Progenitor cell of endocrine pancreas (in vitro differentiated cells): Measurements from ENCODE around the gene NR5A2. TPM values are rescaled to one million over a fixed set of nuclear protein-coding genes. Genes with fewer than 3 reads are reported as not detected.

Source experiments
- DNase-seq: peaks from one replicate; pipeline ENCODE4 v3.0.0; 2021; ENCODE audit warnings: low spot score; ENCODE audit not compliant: unreplicated experiment
- H3K27ac Mint-ChIP-seq: 2 replicates; pipeline ENCODE4 v1.8.0; 2021; ENCODE audit warnings: mild to moderate bottlenecking, moderate library complexity, mixed read lengths
- H3K27me3 Mint-ChIP-seq: 2 replicates; pipeline ENCODE4 v1.8.0; 2021; ENCODE audit warnings: mixed read lengths
- H3K36me3 Mint-ChIP-seq: 2 replicates; pipeline ENCODE4 v1.8.0; 2022; ENCODE audit warnings: mixed read lengths; ENCODE audit not compliant: insufficient read depth
- H3K4me1 Mint-ChIP-seq: 2 replicates; pipeline ENCODE4 v1.8.0; 2021; ENCODE audit warnings: low read depth, mixed read lengths
- H3K4me3 Mint-ChIP-seq: 2 replicates; pipeline ENCODE4 v1.8.0; 2021; ENCODE audit warnings: low read depth, mild to moderate bottlenecking, moderate library complexity, mixed read lengths
- H3K9me3 Mint-ChIP-seq: 2 replicates; pipeline ENCODE4 v1.8.0; 2021; ENCODE audit warnings: low read depth, mixed read lengths
- CTCF ChIP-seq: fragments of 200-600 bp; sonication (generic); IDR thresholded peaks from one replicate; pipeline ENCODE4 v1.5.0; 2021; ENCODE audit warnings: antibody characterized with exemption, mild to moderate bottlenecking; ENCODE audit not compliant: unreplicated experiment
- total RNA-seq: library from RNA; stranded (reverse); gene quantifications from 2 replicates; pipeline ENCODE4 v1.2.1, GENCODE V29; 2021

Gene NR5A2
- total RNA-seq, 1 donor from 2014 or later = 23.2 TPM

GRCh38 chr1:200224315-200224714, 196.8 kb downstream of the NR5A2 start:
- Mint-ChIP-seq H3K27me3 (peaks cover 35% of the 10 kb centered on the region), H3K4me3 (no peak overlapping the region), H3K9me3 (peaks cover 4% of the 10 kb centered on the region), H3K4me1 (no peaks in the 10 kb centered on the region), H3K36me3 (no peaks in the 10 kb centered on the region), H3K27ac (no peak overlapping the region)
- no peak for DNase-seq
- TF ChIP-seq CTCF = no peak

- Mint-ChIP-seq H3K4me1 (no peaks in the 10 kb centered on the region), H3K4me3 (no peak overlapping the region), H3K36me3 (no peaks in the 10 kb centered on the region), H3K9me3 (peaks cover 4% of the 10 kb centered on the region), H3K27me3 (peaks cover 35% of the 10 kb centered on the region), H3K27ac (no peak overlapping the region)
- no peak for TF ChIP-seq CTCF
- DNase-seq = no peak
Observed at GRCh38 chr1:200226268-200226968, 198.9 kb downstream of the NR5A2 start.

GRCh38 chr1:200226969-200227303, 199.4 kb downstream of the NR5A2 start:
- Mint-ChIP-seq H3K4me1 (no peaks in the 10 kb centered on the region), H3K9me3 (no peaks in the 10 kb centered on the region), H3K27ac (no peak overlapping the region), H3K27me3 (peaks cover 32% of the 10 kb centered on the region), H3K4me3 (no peak overlapping the region), H3K36me3 (no peaks in the 10 kb centered on the region)
- DNase-seq = no peak
- TF ChIP-seq CTCF = no peak
